ENCODE data around the gene LIFR. TPM values are rescaled to one million over a fixed set of nuclear protein-coding genes. Genes with fewer than 3 reads are reported as not detected.

LIFR gene
- polyA plus RNA-seq, 1 donor (not counting 4 experiments of a cell fraction or from before 2014, with no cell fraction given): 1.1 TPM

DNA sequence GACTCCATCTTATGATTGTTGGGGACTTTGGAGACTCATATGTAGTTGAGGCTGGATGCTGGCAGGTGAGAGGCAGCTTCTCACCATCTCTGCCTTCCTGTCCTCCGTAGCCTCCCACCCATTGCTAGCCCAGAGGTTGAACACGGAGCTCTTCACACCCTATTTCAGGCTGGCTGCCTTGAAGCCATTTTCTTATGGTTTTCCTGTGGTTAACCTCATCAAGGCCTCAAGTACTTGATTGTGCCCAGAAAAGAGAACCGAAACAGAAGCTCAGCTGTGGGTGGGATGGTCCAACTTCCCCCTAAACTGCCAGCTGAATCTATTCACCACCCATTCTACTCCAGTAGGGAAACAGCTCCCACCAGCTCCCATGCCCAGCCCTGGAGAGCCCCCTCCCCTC is 102.9 kb downstream of the LIFR start:
- H4K20me1 ChIP-seq (ENCODE audit: control insufficient read depth, extremely low read depth, insufficient read depth, low read length): no peaks in the 10 kb centered on the region
- no peak overlapping the region for H3K9ac ChIP-seq (ENCODE audit: control insufficient read depth, extremely low read depth, insufficient read depth, low read length)
- dilution Hi-C loops (cut with MboI; ENCODE audit: extremely low pct_ligation_motif_present, low sequenced_read_pairs): no loop called here
- no peak overlapping the region for H2AFZ ChIP-seq (ENCODE audit: control insufficient read depth, low read length)
- H3K9me1 ChIP-seq (ENCODE audit: control insufficient read depth, extremely low read depth, insufficient read depth, low read length): no peaks in the 10 kb centered on the region
- peaks cover 5% of the 10 kb centered on the region for H3K4me1 ChIP-seq (ENCODE audit: control insufficient read depth, extremely low read depth, insufficient read depth, low read length)
- H3K4me3 ChIP-seq (ENCODE audit: control insufficient read depth in 2 of 3, extremely low read depth in 1 of 3, insufficient read depth in 2 of 3, low read depth in 1 of 3, low read length in 3 of 3): no peak overlapping the region
- DNase-seq (ENCODE audit: low read depth, low spot score) (no peak), FAIRE-seq (no peak)
- no peaks in the 10 kb centered on the region for H3K36me3 ChIP-seq (ENCODE audit: control insufficient read depth in 2 of 2, extremely low read depth in 1 of 2, insufficient read depth in 2 of 2, low read length in 2 of 2)
- H3K79me2 ChIP-seq (ENCODE audit: control insufficient read depth, insufficient read depth, low read length): no peaks in the 10 kb centered on the region
- H3K4me2 ChIP-seq (ENCODE audit: control insufficient read depth, extremely low read depth, insufficient read depth, low read depth, low read length): no peak overlapping the region
- H3K27ac ChIP-seq (ENCODE audit: control insufficient read depth, insufficient read depth, low read length): no peak overlapping the region
- no peaks in the 10 kb centered on the region for H3K9me3 ChIP-seq (ENCODE audit: control insufficient read depth, low read depth, low read length)
- TF ChIP-seq, protein P1, sequence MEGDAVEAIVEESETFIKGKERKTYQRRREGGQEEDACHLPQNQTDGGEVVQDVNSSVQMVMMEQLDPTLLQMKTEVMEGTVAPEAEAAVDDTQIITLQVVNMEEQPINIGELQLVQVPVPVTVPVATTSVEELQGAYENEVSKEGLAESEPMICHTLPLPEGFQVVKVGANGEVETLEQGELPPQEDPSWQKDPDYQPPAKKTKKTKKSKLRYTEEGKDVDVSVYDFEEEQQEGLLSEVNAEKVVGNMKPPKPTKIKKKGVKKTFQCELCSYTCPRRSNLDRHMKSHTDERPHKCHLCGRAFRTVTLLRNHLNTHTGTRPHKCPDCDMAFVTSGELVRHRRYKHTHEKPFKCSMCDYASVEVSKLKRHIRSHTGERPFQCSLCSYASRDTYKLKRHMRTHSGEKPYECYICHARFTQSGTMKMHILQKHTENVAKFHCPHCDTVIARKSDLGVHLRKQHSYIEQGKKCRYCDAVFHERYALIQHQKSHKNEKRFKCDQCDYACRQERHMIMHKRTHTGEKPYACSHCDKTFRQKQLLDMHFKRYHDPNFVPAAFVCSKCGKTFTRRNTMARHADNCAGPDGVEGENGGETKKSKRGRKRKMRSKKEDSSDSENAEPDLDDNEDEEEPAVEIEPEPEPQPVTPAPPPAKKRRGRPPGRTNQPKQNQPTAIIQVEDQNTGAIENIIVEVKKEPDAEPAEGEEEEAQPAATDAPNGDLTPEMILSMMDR (optimal IDR thresholded peaks at IDR 0.05 in 1 of 3, IDR thresholded peaks at IDR 0.05 in 1 of 3, conservative IDR thresholded peaks at IDR 0.05 in 1 of 3; ENCODE audit: extremely low read depth in 1 of 3, insufficient read depth in 2 of 3, low read length in 3 of 3): no peak
- TF ChIP-seq EZH2 (IDR thresholded peaks at IDR 0.05; ENCODE audit: low read length): no peak
- H3K27me3 ChIP-seq (ENCODE audit: control insufficient read depth, extremely low read depth, insufficient read depth, low read length): no peaks in the 10 kb centered on the region

DNA sequence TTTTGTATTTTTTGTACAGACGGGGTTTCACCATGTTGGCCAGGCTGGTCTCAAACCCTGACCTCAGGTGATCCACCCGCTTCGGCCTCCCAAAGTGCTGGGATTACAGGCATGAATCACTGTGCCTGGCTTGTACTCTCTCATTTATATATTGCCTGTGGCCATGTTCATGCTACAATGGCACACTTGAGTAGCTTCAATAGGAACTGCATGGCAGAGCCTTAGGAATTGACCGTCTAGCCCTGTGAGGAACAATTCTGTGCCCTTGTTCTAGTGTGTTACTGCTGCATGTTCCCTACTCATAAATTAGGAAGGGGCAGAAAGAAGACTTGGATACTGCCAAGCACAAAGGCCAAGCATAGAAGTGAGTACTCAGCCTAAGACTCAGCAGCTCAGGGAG is 104.2 kb downstream of the LIFR start:
- DNase-seq (ENCODE audit: low read depth, low spot score) (no peak), FAIRE-seq (no peak)
- no peak overlapping the region for H3K4me2 ChIP-seq (ENCODE audit: control insufficient read depth, extremely low read depth, insufficient read depth, low read depth, low read length)
- H3K9ac ChIP-seq (ENCODE audit: control insufficient read depth, extremely low read depth, insufficient read depth, low read length): no peak overlapping the region
- H3K27ac ChIP-seq (ENCODE audit: control insufficient read depth, insufficient read depth, low read length): no peak overlapping the region
- H3K9me1 ChIP-seq (ENCODE audit: control insufficient read depth, extremely low read depth, insufficient read depth, low read length): no peaks in the 10 kb centered on the region
- H2AFZ ChIP-seq (ENCODE audit: control insufficient read depth, low read length): no peak overlapping the region
- H3K27me3 ChIP-seq (ENCODE audit: control insufficient read depth, extremely low read depth, insufficient read depth, low read length): no peaks in the 10 kb centered on the region
- peaks cover 5% of the 10 kb centered on the region for H3K4me1 ChIP-seq (ENCODE audit: control insufficient read depth, extremely low read depth, insufficient read depth, low read length)
- H3K9me3 ChIP-seq (ENCODE audit: control insufficient read depth, low read depth, low read length): no peaks in the 10 kb centered on the region
- no peak for TF ChIP-seq EZH2 (IDR thresholded peaks at IDR 0.05; ENCODE audit: low read length)
- TF ChIP-seq, protein P1 (optimal IDR thresholded peaks at IDR 0.05 in 1 of 3, IDR thresholded peaks at IDR 0.05 in 1 of 3, conservative IDR thresholded peaks at IDR 0.05 in 1 of 3; ENCODE audit: extremely low read depth in 1 of 3, insufficient read depth in 2 of 3, low read length in 3 of 3): no peak
- H3K4me3 ChIP-seq (ENCODE audit: control insufficient read depth in 2 of 3, extremely low read depth in 1 of 3, insufficient read depth in 2 of 3, low read depth in 1 of 3, low read length in 3 of 3): no peak overlapping the region
- dilution Hi-C loops (cut with MboI; ENCODE audit: extremely low pct_ligation_motif_present, low sequenced_read_pairs): no loop called here
- H3K79me2 ChIP-seq (ENCODE audit: control insufficient read depth, insufficient read depth, low read length): no peaks in the 10 kb centered on the region
- no peaks in the 10 kb centered on the region for H3K36me3 ChIP-seq (ENCODE audit: control insufficient read depth in 2 of 2, extremely low read depth in 1 of 2, insufficient read depth in 2 of 2, low read length in 2 of 2)
- no peaks in the 10 kb centered on the region for H4K20me1 ChIP-seq (ENCODE audit: control insufficient read depth, extremely low read depth, insufficient read depth, low read length)
